Measurements from ENCODE around the gene RIT2.

DNA sequence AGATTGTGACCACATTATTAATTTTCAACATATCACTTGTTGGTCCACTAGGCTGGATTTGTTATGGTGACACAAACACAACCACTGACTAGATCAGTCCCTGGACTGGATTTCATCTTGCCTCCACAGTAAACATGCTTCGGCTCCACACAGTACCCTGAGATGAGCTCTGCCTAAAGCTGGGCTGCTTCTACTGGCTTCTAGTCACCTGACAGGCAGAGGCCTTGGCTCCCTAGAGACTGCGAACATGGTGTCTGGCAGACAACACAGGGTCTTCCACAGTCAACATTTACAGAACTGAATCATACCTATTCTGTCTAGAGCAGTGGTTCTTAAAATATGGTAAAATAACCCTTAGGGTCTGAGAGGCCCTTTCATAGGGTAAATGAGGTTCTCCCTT, 69.2 kb downstream of the RIT2 start:
- TF ChIP-seq, protein P1, sequence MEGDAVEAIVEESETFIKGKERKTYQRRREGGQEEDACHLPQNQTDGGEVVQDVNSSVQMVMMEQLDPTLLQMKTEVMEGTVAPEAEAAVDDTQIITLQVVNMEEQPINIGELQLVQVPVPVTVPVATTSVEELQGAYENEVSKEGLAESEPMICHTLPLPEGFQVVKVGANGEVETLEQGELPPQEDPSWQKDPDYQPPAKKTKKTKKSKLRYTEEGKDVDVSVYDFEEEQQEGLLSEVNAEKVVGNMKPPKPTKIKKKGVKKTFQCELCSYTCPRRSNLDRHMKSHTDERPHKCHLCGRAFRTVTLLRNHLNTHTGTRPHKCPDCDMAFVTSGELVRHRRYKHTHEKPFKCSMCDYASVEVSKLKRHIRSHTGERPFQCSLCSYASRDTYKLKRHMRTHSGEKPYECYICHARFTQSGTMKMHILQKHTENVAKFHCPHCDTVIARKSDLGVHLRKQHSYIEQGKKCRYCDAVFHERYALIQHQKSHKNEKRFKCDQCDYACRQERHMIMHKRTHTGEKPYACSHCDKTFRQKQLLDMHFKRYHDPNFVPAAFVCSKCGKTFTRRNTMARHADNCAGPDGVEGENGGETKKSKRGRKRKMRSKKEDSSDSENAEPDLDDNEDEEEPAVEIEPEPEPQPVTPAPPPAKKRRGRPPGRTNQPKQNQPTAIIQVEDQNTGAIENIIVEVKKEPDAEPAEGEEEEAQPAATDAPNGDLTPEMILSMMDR (IDR thresholded peaks at IDR 0.05): no peak
- TF ChIP-seq POLR2A (IDR thresholded peaks at IDR 0.05): no peak
